DND-41 (cell line): ENCODE results near the gene SLC30A9.

Source experiments
- EZH2 ChIP-seq: IDR thresholded peaks from 3 replicates; pipeline ENCODE4 v1.6.1; 2012; ENCODE audit warnings: borderline replicate concordance, low read depth, mild to moderate bottlenecking, moderate library complexity, low read length, inconsistent platforms; ENCODE audit not compliant: severe bottlenecking
- TF ChIP-seq, protein P1 (sequence below): IDR thresholded peaks from 2 replicates; pipeline ENCODE4 v1.5.1; 2012; ENCODE audit warnings: borderline replicate concordance, low read length, moderate library complexity, mild to moderate bottlenecking; ENCODE audit not compliant: poor library complexity, severe bottlenecking; ENCODE audit errors: extremely low read depth

DNA sequence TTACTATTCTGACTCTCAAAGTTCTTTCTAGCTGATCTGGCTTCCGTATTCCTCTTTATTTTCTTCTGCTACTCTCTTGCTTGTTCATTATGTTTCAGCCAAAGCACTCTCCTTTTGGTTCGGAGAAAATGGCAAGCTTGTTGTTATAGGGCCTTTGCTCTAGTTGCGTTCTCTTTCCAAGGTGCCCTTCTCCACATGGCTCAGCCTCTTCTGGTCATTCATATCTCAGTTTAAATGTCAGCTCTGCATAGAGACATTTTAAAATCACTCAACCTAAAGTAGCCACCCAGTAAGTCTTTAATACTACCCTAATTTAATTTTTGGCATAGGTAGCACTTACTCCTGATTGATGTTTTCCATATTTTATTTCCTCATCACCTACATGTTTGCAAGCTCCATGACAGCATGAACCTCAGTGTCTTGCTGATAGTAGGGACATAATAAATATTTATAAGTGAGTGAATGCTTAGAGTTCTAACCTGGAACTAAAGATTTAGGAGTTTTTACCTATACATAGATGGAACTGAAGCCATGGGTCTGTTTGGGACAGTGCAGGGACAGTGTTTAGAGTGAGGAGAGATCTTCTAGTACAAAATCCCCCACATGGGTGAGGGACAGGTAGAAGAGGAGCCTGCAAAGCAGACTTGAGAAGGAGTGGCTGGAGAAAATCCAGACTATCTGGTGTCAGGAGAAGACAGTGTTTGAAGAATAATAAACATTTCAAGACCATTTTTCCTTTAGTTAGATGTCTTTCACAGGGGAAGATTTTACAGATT lies 17.9 kb downstream of the SLC30A9 start:
- TF ChIP-seq, protein P1, sequence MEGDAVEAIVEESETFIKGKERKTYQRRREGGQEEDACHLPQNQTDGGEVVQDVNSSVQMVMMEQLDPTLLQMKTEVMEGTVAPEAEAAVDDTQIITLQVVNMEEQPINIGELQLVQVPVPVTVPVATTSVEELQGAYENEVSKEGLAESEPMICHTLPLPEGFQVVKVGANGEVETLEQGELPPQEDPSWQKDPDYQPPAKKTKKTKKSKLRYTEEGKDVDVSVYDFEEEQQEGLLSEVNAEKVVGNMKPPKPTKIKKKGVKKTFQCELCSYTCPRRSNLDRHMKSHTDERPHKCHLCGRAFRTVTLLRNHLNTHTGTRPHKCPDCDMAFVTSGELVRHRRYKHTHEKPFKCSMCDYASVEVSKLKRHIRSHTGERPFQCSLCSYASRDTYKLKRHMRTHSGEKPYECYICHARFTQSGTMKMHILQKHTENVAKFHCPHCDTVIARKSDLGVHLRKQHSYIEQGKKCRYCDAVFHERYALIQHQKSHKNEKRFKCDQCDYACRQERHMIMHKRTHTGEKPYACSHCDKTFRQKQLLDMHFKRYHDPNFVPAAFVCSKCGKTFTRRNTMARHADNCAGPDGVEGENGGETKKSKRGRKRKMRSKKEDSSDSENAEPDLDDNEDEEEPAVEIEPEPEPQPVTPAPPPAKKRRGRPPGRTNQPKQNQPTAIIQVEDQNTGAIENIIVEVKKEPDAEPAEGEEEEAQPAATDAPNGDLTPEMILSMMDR, result no peak
- no peak for TF ChIP-seq EZH2
